ENCODE data around the gene FOXJ3. TPM values are rescaled to one million over a fixed set of nuclear protein-coding genes. Genes with fewer than 3 reads are reported as not detected.

Gene FOXJ3
- total and polyA plus RNA-seq, 4 donors: 5.3 to 16.8 (median 12.4) TPM

GRCh38 chr1:42350086-42350485 is 15.1 kb upstream of the FOXJ3 start:
- H3K9me3 ChIP-seq (ENCODE audit: control insufficient read depth in 4 of 4, low read length in 3 of 4): no peaks in the 10 kb centered on the region
- no peak for DNase-seq (ENCODE audit: low spot score)
- no peaks in the 10 kb centered on the region for H3K4me1 ChIP-seq (ENCODE audit: control insufficient read depth in 4 of 4, insufficient read depth in 4 of 4, low read length in 3 of 4)
- TF ChIP-seq HNF4G (IDR thresholded peaks at IDR 0.05) (no peak), GABPA (IDR thresholded peaks at IDR 0.05 in 1 of 2, conservative IDR thresholded peaks at IDR 0.05 in 1 of 2) (no peak), JUND (IDR thresholded peaks at IDR 0.05) (no peak), TAF1 (conservative IDR thresholded peaks at IDR 0.05) (no peak), SP1 (IDR thresholded peaks at IDR 0.05) (no peak), YY1 (IDR thresholded peaks at IDR 0.05) (no peak), RXRA (IDR thresholded peaks at IDR 0.05) (no peak), REST (IDR thresholded peaks at IDR 0.05) (no peak), FOXA1 (IDR thresholded peaks at IDR 0.05) (no peak), ZBTB33 (IDR thresholded peaks at IDR 0.05) (no peak), NR2F2 (IDR thresholded peaks at IDR 0.05) (no peak), HNF4A (conservative IDR thresholded peaks at IDR 0.05) (no peak), EGR1 (IDR thresholded peaks at IDR 0.05; ENCODE audit: low read depth in 2 of 2) (no peak), FOXA2 (IDR thresholded peaks at IDR 0.05) (no peak), RAD21 (IDR thresholded peaks at IDR 0.05) (no peak)
- TF ChIP-seq, protein P1, sequence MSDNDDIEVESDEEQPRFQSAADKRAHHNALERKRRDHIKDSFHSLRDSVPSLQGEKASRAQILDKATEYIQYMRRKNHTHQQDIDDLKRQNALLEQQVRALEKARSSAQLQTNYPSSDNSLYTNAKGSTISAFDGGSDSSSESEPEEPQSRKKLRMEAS (IDR thresholded peaks at IDR 0.05): no peak
- TF ChIP-seq, protein P2, sequence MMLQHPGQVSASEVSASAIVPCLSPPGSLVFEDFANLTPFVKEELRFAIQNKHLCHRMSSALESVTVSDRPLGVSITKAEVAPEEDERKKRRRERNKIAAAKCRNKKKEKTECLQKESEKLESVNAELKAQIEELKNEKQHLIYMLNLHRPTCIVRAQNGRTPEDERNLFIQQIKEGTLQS (IDR thresholded peaks at IDR 0.05): no peak
- TF ChIP-seq, protein P3, sequence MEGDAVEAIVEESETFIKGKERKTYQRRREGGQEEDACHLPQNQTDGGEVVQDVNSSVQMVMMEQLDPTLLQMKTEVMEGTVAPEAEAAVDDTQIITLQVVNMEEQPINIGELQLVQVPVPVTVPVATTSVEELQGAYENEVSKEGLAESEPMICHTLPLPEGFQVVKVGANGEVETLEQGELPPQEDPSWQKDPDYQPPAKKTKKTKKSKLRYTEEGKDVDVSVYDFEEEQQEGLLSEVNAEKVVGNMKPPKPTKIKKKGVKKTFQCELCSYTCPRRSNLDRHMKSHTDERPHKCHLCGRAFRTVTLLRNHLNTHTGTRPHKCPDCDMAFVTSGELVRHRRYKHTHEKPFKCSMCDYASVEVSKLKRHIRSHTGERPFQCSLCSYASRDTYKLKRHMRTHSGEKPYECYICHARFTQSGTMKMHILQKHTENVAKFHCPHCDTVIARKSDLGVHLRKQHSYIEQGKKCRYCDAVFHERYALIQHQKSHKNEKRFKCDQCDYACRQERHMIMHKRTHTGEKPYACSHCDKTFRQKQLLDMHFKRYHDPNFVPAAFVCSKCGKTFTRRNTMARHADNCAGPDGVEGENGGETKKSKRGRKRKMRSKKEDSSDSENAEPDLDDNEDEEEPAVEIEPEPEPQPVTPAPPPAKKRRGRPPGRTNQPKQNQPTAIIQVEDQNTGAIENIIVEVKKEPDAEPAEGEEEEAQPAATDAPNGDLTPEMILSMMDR (IDR thresholded peaks at IDR 0.05; ENCODE audit: low read depth, low read length, missing input control): no peak
- H3K27ac ChIP-seq (ENCODE audit: low read depth in 1 of 2, low read length in 2 of 2): no peak overlapping the region
- no peak overlapping the region for H3K4me3 ChIP-seq (ENCODE audit: low read depth in 1 of 3, low read length in 3 of 3)
- H3K9ac ChIP-seq (ENCODE audit: low read depth in 1 of 2, low read length in 2 of 2): no peak overlapping the region
- 21% methylated on average over 1 of the region's 1 CpG for WGBS
- no peaks in the 10 kb centered on the region for H3K36me3 ChIP-seq (ENCODE audit: control insufficient read depth in 4 of 4, insufficient read depth in 3 of 4, low read depth in 1 of 4, low read length in 3 of 4)
- no peaks in the 10 kb centered on the region for H3K27me3 ChIP-seq (ENCODE audit: control insufficient read depth in 4 of 4, insufficient read depth in 4 of 4, low read length in 3 of 4)
